ENCODE data around the gene NTRK2.

The NTRK2 gene

DNA sequence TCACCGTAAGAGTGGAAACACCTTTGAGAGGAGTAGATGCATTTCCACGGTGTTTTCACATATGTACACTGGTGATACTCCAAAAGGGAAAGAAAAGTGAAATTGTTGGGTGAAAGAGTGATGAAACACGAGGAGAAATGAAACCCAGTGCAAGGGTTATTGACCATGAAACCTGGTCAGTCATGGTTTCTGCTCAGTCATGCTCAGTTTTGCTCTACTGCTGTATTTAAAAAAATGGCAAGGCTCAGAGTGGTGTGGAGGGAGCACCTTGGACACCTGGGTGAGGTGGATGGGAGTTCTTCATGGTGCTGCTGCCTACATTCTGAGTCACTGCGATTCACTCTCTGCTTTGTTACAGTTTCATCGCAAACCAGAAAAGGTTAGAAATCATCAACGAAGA, 32.3 kb downstream of the NTRK2 start:
- H3K27ac ChIP-seq = no peak overlapping the region
- in situ Hi-C loops (cut with HindIII; ENCODE audit: low pct_ligation_motif_present, low sequenced_read_pairs) = no loop called here
- no peak for DNase-seq
- no peaks in the 10 kb centered on the region for H3K36me3 ChIP-seq (replicated peaks)
- no peak overlapping the region for H3K4me3 ChIP-seq (ENCODE audit: low read depth, low read length)
- TF ChIP-seq, protein P1, sequence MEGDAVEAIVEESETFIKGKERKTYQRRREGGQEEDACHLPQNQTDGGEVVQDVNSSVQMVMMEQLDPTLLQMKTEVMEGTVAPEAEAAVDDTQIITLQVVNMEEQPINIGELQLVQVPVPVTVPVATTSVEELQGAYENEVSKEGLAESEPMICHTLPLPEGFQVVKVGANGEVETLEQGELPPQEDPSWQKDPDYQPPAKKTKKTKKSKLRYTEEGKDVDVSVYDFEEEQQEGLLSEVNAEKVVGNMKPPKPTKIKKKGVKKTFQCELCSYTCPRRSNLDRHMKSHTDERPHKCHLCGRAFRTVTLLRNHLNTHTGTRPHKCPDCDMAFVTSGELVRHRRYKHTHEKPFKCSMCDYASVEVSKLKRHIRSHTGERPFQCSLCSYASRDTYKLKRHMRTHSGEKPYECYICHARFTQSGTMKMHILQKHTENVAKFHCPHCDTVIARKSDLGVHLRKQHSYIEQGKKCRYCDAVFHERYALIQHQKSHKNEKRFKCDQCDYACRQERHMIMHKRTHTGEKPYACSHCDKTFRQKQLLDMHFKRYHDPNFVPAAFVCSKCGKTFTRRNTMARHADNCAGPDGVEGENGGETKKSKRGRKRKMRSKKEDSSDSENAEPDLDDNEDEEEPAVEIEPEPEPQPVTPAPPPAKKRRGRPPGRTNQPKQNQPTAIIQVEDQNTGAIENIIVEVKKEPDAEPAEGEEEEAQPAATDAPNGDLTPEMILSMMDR (IDR thresholded peaks at IDR 0.05; ENCODE audit: low read depth, low read length, missing control alignments) = no peak
- H3K27me3 ChIP-seq (replicated peaks) = no peaks in the 10 kb centered on the region

DNA sequence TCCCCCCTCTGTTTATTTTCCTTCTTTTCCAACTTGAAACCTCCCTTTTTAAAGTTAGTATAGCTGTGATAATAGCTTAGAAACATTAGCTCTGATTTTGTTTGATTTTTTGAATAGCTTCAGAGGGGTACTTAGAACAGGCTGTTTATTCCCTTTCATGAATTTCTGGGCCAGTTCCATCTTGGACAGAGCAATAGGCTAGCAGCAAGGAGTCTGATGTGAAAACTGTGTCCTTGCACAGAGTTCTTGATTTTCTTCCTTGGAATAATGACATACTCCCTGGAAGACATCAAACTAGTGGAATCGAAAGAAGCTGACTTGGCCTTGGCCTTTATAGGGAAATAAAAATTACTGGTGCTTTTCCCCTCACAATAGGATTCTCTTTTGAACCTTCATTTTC, 32.9 kb downstream of the NTRK2 start:
- in situ Hi-C loops (cut with HindIII; ENCODE audit: low pct_ligation_motif_present, low sequenced_read_pairs) = no loop called here
- H3K4me3 ChIP-seq (ENCODE audit: low read depth, low read length) = no peak overlapping the region
- DNase-seq = no peak
- H3K36me3 ChIP-seq (replicated peaks) = no peaks in the 10 kb centered on the region
- no peak overlapping the region for H3K27ac ChIP-seq
- H3K27me3 ChIP-seq (replicated peaks) = no peaks in the 10 kb centered on the region
- TF ChIP-seq, protein P1 (IDR thresholded peaks at IDR 0.05; ENCODE audit: low read depth, low read length, missing control alignments) = no peak

DNA sequence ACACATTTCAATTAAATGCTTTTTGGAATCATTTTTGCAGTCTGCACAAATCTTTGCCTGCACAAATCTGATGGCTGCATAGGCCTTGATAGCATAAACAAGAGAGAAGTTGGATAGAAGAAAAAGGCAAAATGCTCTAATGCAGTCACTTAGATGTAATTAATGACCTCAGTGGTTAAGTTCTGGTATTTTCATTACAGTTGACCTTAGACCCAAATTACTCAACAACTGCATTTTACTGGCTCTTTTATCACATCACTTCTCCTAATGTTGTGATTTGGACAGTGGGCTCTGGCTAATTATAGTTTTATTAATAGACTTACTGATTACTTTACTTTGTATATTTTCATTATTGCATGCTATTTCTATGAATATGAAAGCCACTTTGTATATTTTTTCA, 34.3 kb downstream of the NTRK2 start:
- in situ Hi-C loops (cut with HindIII; ENCODE audit: low pct_ligation_motif_present, low sequenced_read_pairs) = no loop called here
- no peaks in the 10 kb centered on the region for H3K36me3 ChIP-seq (replicated peaks)
- no peak overlapping the region for H3K27ac ChIP-seq
- no peak overlapping the region for H3K4me3 ChIP-seq (ENCODE audit: low read depth, low read length)
- TF ChIP-seq, protein P1 (IDR thresholded peaks at IDR 0.05; ENCODE audit: low read depth, low read length, missing control alignments) = no peak
- DNase-seq = no peak
- no peaks in the 10 kb centered on the region for H3K27me3 ChIP-seq (replicated peaks)

DNA sequence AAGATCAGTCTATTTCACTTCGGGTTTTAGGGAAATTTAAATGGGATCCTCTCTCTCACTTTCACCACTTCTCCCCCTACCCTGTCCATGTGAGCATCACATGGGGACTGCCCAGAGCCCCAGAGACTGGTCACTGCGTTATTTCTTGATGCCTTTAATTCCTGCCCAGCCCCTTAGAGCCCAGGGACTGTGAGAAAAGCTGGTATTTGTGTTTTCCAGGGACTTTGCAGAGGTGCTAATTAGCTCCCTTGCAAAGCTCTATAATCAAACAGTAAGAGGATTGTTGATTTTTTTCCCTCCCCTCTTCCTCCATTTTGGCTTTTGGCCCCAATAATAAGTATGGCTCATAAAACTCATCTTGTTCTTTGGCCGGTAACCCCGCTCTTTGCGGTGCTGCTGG, 35.6 kb downstream of the NTRK2 start:
- TF ChIP-seq, protein P1 (IDR thresholded peaks at IDR 0.05; ENCODE audit: low read depth, low read length, missing control alignments) = no peak

DNA sequence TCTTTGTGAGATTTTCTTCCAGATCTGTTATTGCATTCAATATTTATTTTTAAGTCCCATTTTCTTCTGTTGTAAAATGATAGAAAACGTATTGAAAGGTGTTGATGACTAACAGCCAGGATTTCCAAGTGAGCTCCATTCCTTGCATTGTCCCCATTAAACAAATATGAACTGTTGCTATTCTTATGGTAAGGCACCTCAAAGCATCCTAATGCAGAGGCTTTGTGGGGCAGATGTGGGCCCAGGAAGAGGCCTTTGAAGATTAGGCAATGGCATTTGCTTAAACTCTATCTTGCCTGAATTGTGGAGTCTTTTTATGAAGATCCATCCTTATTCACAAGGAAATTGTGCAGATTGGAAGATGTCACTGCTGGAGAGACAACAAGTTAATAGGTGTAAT, 38.9 kb downstream of the NTRK2 start:
- in situ Hi-C loops (cut with HindIII; ENCODE audit: low pct_ligation_motif_present, low sequenced_read_pairs) = no loop called here
- TF ChIP-seq, protein P1 (IDR thresholded peaks at IDR 0.05; ENCODE audit: low read depth, low read length, missing control alignments) = no peak
- Histone ChIP-seq H3K36me3 (replicated peaks) (no peaks in the 10 kb centered on the region), H3K27me3 (replicated peaks) (no peaks in the 10 kb centered on the region), H3K27ac (no peak overlapping the region), H3K4me3 (ENCODE audit: low read depth, low read length) (no peak overlapping the region)
- DNase-seq = no peak

More for the DNA sequence above, 35.6 kb downstream of the NTRK2 start:
- Histone ChIP-seq H3K27me3 (replicated peaks) (no peaks in the 10 kb centered on the region), H3K36me3 (replicated peaks) (no peaks in the 10 kb centered on the region), H3K27ac (no peak overlapping the region), H3K4me3 (ENCODE audit: low read depth, low read length) (no peak overlapping the region)
- DNase-seq = no peak
- in situ Hi-C loops (cut with HindIII; ENCODE audit: low pct_ligation_motif_present, low sequenced_read_pairs) = no loop called here

DNA sequence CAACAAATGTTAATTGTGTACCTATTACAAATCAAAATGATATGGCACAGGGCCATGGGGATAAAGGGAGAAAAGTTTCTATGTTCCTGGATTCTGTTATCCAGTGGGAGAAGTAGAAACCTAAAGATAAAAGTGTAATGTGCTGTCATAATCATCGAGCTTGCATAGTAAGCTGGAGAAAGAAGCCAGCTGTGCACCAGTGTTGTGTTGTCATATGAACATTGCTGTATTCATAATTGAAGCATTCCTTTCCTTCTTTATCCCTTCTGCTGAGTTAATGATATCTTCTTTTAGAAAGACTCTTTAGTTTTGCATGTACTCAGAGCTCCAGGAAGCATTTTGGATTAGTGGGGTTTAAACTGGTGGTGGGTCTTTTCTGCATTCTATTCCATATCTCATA, 39.5 kb downstream of the NTRK2 start:
- no peaks in the 10 kb centered on the region for H3K36me3 ChIP-seq (replicated peaks)
- DNase-seq = no peak
- in situ Hi-C loops (cut with HindIII; ENCODE audit: low pct_ligation_motif_present, low sequenced_read_pairs) = no loop called here
- no peaks in the 10 kb centered on the region for H3K27me3 ChIP-seq (replicated peaks)
- H3K27ac ChIP-seq = no peak overlapping the region
- no peak overlapping the region for H3K4me3 ChIP-seq (ENCODE audit: low read depth, low read length)
- TF ChIP-seq, protein P1 (IDR thresholded peaks at IDR 0.05; ENCODE audit: low read depth, low read length, missing control alignments) = no peak
